GM12872 (cell line): Measurements from ENCODE around the gene PLD3.

Experiments
- TF ChIP-seq, protein P1 (sequence below): IDR thresholded peaks from 3 replicates; pipeline ENCODE4 v1.5.1; 2011; ENCODE audit warnings: low read depth, mild to moderate bottlenecking, low read length, moderate library complexity; ENCODE audit not compliant: insufficient read depth

The PLD3 gene

GRCh38 chr19:40321566-40322270, 26.8 kb upstream of the PLD3 start:
- TF ChIP-seq, protein P1, sequence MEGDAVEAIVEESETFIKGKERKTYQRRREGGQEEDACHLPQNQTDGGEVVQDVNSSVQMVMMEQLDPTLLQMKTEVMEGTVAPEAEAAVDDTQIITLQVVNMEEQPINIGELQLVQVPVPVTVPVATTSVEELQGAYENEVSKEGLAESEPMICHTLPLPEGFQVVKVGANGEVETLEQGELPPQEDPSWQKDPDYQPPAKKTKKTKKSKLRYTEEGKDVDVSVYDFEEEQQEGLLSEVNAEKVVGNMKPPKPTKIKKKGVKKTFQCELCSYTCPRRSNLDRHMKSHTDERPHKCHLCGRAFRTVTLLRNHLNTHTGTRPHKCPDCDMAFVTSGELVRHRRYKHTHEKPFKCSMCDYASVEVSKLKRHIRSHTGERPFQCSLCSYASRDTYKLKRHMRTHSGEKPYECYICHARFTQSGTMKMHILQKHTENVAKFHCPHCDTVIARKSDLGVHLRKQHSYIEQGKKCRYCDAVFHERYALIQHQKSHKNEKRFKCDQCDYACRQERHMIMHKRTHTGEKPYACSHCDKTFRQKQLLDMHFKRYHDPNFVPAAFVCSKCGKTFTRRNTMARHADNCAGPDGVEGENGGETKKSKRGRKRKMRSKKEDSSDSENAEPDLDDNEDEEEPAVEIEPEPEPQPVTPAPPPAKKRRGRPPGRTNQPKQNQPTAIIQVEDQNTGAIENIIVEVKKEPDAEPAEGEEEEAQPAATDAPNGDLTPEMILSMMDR = no peak

DNA sequence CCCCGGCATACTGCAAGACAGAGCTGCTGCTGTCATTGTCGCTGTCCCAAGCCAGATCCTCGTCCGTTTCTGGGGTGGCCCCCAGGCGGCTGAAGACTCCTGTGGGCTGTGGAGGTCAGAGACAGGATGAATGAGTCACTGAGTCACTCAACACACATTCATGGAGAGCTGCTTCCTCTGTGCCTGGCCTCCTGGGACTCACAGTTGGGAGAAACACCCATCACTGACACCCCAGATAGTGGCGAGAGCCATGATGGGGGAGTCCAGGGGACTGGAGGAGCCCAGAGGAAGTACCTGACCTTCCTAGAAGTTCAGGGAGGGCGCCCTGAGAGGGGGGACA, 26.3 kb upstream of the PLD3 start:
- TF ChIP-seq, protein P1 = no peak

GRCh38 chr19:40322951-40323615, 25.4 kb upstream of the PLD3 start:
- TF ChIP-seq, protein P1 = no peak

DNA sequence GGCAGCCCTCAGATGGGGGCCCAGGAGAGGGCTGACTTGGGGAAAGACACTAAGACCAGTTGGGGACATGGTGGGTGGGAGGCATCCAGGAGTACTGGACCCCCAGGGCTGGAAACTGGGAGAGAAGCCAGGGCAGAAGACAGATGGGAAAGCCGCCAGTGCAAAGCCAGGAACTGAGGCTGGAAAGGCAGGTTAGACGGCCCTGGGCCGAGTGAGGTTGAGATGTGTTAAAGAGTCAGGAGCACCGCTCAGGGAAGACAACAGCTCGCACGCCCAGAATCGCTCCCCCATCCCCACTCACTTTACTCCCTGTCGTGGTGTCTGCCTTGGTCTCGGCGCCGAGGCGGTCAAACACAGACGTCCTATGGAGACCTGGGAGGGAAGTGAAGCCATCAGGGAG, 24.8 kb upstream of the PLD3 start:
- TF ChIP-seq, protein P1 = no peak

- TF ChIP-seq, protein P1 = no peak
Observed at GRCh38 chr19:40326201-40326600, 22.3 kb upstream of the PLD3 start.

DNA sequence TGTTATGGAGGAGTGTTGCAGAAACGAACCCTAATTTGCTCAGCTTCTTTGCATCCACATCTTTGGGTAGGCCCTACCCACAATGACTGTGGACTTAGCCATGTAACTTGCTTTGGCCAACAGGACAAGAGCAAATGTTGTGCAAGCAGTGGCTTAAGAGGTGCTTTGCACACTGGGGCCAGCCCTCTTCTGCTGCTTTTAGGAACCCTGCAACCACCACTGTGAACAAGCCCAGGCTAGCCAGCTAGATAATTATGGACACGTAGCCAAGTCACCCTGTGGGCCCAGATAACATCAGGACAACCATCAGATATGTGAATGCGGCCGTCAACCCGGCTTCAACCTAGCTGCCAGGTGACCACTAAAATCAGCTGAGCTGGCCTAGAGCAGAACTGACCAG, 17.4 kb upstream of the PLD3 start:
- TF ChIP-seq, protein P1 = no peak

GRCh38 chr19:40332669-40333068, 15.8 kb upstream of the PLD3 start:
- TF ChIP-seq, protein P1 = no peak
